ENCODE data around the gene RHBDL1. TPM values are rescaled to one million over a fixed set of nuclear protein-coding genes. Genes with fewer than 3 reads are reported as not detected.
A peak's percentile ranks its signal among the peaks of the same experiment; 100 is the strongest.

Gene RHBDL1
- total and polyA plus RNA-seq, 7 donors, result 0.06 to 0.42 (median 0.13) TPM

GRCh38 chr16:640614-641013 is 34.9 kb upstream of the RHBDL1 start:
- TF ChIP-seq CTCF (IDR thresholded peaks at IDR 0.05), result no peak
- H3K27ac ChIP-seq, result peak overlapping the region; percentile 46
- no peaks in the 10 kb centered on the region for H3K9me3 ChIP-seq
- H3K27me3 ChIP-seq (ENCODE audit: insufficient read depth in 3 of 3, low read length in 2 of 3), result no peaks in the 10 kb centered on the region
- H3K4me1 ChIP-seq, result peaks cover 45% of the 10 kb centered on the region
- intact Hi-C loops (cut with DNase I), result no loop called here
- 81 to 94% (median 88%) methylated on average over 5 of the region's 5 CpGs for WGBS, 3 donors
- ATAC-seq (no peak), DNase-seq (no peak)
- no peak overlapping the region for H3K4me3 ChIP-seq
- H3K36me3 ChIP-seq (ENCODE audit: insufficient read depth in 1 of 2, low read depth in 1 of 2), result peaks cover 0 to 5% of the 10 kb centered on the region in 2 donors

- peak; percentile 71 to 73 (median 72) for ATAC-seq
- intact Hi-C loops (cut with DNase I), result no loop called here
- peak within 1 kb of the TSS; percentile 88 for H3K4me3 ChIP-seq
- peak; percentile 89 to 94 for DNase-seq
- H3K36me3 ChIP-seq (ENCODE audit: insufficient read depth in 1 of 2, low read depth in 1 of 2), result peaks cover 0 to 5% of the 10 kb centered on the region in 2 donors
- WGBS, 3 donors, result 1 to 2% (median 2%) methylated on average over 50 to 81 of the region's 81 CpGs
- TF ChIP-seq CTCF (IDR thresholded peaks at IDR 0.05), result no peak
- no peaks in the 10 kb centered on the region for H3K9me3 ChIP-seq
- H3K27me3 ChIP-seq (ENCODE audit: insufficient read depth in 3 of 3, low read length in 2 of 3), result no peaks in the 10 kb centered on the region
- peaks cover 52% of the 10 kb centered on the region for H3K4me1 ChIP-seq
- H3K27ac ChIP-seq, result peak within 1 kb of the TSS; percentile 92
These were observed 33.9 kb upstream of the RHBDL1 start, which contains the start of gene MCRIP2 for GRCh38 chr16:641326-642188. Gene MCRIP2 (plus strand): TSS chr16:641828. CDS start chr16:641992, 164 bp downstream.

GRCh38 chr16:642189-643049 is 33.1 kb upstream of the RHBDL1 start:
- Histone ChIP-seq H3K4me1 (peaks cover 58% of the 10 kb centered on the region), H3K27ac (peak overlapping the region; percentile 92), H3K27me3 (ENCODE audit: insufficient read depth in 3 of 3, low read length in 2 of 3) (no peaks in the 10 kb centered on the region), H3K9me3 (no peaks in the 10 kb centered on the region), H3K36me3 (ENCODE audit: insufficient read depth in 1 of 2, low read depth in 1 of 2) (peaks cover 0 to 5% of the 10 kb centered on the region in 2 donors), H3K4me3 (peak overlapping the region; percentile 88)
- TF ChIP-seq CTCF (IDR thresholded peaks at IDR 0.05), result no peak
- ATAC-seq, result peak; percentile 51 to 52 (median 52)
- intact Hi-C loops (cut with DNase I), result no loop called here
- 4 to 7% (median 7%) methylated on average over 35 to 72 of the region's 72 CpGs for WGBS, 3 donors
- peak; percentile 69 to 85 for DNase-seq

- ATAC-seq, result no peak
- peaks cover 56% of the 10 kb centered on the region for H3K4me1 ChIP-seq
- intact Hi-C loops (cut with DNase I), result no loop called here
- no peaks in the 10 kb centered on the region for H3K9me3 ChIP-seq
- no peaks in the 10 kb centered on the region for H3K27me3 ChIP-seq (ENCODE audit: insufficient read depth in 3 of 3, low read length in 2 of 3)
- WGBS, 3 donors, result 80 to 87% (median 83%) methylated on average over 13 of the region's 13 CpGs
- peaks cover 0 to 5% of the 10 kb centered on the region in 2 donors for H3K36me3 ChIP-seq (ENCODE audit: insufficient read depth in 1 of 2, low read depth in 1 of 2)
- no peak for DNase-seq
- peak overlapping the region; percentile 92 for H3K27ac ChIP-seq
- H3K4me3 ChIP-seq, result peak overlapping the region; percentile 88
- TF ChIP-seq CTCF (IDR thresholded peaks at IDR 0.05), result no peak
These were observed 32.5 kb upstream of the RHBDL1 start for GRCh38 chr16:643050-643368.
